Fibroblast of skin of left quadriceps (primary cell): ENCODE results near the gene MRGPRE.

Source experiments
- DNase-seq, 2 experiments: peaks; one replicate each; pipeline ENCODE4 v3.0.0-alpha.2; 2013; ENCODE audit warnings: low read depth in 2 of 2

MRGPRE gene

DNA sequence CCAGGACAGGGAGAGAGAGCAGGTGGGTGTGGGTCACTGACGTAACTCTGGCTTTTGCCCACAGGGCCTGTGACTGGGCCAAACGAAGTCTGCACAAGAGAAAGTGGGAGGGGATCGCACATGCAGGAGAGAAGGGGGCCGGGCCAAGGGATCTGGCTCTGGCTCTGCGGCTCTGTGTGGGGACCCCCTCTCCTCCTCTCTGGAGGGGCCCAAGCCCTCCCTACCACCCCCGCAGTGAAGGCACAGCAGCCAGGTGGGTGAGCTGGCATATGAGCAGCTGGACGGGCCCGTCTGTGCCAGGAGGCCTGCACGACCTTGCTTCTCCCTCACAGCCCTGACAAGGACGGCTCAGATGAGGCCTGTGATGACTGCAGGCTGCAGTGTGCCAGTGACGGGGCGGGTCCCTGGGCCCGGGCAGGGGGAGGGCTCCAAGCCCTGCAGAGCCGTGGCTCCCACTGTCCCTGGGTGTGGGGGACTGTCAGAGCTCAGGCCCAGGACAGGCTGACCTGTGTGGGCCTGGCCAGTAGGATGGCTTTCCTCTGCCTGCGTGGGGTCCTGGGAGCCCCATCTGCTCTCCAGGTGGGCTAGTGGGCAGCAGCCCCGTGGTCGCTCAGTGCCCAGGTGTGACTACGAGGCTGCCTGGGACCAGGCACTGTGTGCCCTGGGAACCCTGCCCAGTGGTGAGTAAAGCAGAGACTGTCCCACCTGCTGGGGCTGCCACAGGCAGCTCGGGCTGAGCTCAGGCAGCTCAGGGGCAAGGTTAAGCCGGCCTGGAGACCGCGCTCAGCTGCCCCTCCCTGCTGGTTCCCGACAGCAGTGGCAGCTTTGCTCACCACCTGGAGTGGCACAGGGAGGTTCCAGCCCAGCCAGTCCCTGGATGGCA, 35.8 kb downstream of the MRGPRE start:
- no peak for DNase-seq

DNA sequence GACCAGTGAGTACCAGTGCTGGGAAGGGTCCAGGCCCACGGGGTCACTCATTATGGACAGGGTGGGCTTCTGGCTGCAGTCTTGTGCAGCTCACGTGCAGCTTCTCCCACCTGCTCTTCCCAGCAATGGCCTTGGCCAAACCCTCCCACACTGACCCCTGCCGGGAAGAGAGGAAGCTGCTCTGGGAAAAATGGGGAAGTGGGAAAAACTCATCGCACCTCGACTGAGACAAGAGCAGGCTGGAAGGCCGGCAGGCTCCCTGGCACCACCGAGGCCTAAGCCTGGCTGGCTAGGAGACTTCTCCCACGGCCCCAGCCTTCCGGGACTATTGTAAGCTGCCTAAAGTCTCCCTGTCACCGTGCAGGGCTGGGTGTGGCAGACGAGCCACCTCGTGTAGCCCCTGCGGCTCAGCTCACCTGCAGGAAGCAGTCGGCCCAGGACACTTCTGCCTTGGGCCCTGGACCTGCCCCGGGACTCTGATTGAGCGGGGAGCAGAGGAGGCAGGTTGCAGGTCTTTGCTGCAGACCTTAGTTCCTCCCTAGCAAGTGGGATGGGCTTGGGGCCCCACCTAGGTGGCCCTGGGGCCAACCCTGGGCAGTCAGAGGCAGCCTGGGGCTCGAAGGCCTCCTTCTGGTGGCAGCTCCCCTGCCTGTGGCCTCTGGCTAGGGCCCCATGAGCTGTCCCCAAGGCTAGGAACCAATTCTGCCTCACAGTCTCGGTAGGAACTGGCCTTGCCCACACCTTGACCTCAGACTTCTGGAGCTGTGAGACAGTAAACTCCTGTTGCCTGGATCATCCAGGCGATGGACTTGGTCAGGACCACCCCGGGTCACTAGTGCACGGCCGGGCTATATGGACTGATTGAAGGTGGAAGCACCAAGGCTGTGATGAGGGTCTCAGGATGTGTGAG, 36.7 kb downstream of the MRGPRE start:
- DNase-seq: no peak

- no peak for DNase-seq
These were observed 38.0 kb downstream of the MRGPRE start for GRCh38 chr11:3194016-3194816.

DNA sequence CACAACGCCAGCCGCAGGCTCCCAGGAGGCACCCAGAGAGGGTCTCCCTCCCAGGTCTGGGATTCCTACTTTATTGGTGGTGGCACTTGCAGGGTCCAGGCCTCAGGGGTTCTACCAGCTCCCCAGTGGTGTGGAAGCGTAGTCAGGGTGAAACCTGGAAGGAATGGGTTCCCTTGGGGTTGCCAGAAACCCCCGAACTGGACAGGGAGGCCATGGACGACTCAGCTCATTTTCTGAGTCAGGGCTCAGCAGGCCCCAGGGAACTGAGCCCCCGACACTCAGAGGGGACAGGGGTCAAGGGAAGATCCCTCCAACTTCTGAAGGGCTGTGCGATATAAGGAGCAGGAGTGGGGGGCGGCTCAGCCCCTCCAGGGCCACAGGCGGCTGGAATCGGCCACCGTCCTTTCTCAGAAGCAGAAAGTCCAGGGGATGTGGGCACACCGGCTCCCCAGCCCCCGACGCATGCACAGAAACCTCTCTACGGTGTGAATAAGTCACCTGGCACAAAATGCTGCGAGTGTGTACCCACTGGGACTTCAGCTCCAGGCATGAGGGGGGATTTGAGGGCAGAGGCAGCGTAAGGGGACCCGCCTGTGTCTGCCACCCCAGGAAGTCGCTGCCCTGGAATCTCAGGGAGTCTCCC, 38.7 kb downstream of the MRGPRE start:
- no peak for DNase-seq

- no peak for DNase-seq
These were observed 39.5 kb downstream of the MRGPRE start for GRCh38 chr11:3192511-3193372.

DNA sequence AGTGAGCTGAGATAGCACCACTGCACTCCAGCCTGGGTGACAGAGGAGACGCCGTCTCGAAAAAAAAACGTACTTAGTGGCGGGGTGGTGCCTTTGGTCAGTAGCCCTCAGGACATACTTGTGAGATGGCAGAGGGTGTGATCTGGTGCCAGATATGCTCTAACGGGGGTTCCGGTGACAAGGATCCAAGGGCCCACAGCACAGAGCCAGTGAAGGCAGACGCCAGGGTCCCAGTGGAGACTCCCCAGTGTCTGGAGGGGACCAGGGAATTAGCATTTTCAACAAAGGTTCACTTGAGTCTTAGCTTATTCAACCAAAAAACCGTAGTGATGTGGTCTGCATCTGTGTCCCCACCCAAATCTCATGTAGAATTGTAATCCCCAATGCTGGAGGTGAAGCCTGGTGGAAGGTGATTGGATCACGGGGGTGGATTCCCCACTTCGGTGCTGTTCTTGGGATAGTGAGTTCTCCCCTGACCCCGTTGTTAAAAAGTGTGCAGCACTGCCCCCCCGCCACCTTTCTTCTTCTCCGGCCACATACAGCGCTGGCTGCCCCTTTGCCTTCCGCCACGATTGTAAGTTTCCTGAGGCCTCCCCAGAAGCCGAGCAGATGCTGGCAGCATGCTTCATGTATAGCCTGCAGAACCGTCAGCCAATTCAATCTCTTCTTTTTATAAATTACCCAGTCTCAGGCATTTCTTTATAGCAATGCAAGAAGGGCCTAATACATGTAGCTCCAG, 40.5 kb downstream of the MRGPRE start:
- DNase-seq: no peak

DNA sequence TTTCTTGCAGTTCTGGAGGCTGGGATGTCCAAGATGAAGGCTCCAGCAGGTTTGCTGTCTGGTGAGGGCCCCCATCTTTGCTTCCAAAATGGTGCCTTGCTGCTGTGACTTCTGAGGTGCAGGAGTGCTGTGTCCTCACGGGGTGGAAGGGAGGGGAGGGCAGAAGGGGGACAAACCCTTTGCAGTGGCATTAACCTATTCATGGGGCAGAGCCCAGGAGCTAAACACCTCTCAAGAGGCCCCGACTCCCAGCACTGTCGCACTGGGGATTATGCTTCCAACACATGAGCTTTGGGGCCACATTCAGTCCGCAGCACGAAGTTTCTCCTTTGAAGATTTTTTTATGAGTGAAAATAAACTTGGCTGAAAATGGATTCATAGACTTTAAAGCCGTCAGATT, 41.6 kb downstream of the MRGPRE start:
- DNase-seq: no peak

GRCh38 chr11:3189886-3190583, 42.2 kb downstream of the MRGPRE start:
- no peak for DNase-seq

DNA sequence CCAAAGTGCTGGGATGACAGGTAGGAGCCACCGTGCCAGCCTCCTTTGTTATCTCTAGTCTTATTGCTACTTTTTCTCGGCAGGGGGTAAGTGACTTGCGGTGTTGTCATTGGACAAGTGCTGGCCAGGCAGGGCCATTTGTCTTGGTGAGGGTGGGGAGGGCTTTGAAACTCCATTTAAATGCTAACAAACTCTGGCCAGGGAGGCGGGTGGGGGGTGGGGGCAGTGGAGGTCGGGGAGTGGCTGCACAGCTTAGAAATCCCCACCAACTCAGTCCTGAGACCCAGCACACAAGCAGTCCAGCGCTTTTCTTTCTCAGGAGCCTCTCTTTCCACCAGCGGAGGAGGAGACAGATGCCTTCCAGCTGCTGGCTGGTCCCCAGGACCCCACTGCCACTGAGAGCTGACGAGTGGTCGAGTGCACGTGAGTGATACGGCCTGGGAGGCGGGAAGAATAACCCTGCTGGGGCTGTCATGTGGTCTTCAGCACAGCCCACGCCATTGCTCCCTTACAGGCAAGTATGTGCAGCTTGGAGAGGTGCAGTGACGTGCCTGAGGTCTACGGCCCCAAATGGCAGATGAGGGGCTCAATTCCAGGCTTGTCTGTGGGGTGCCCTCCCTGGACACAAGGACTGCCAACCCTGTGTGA, 42.9 kb downstream of the MRGPRE start:
- DNase-seq: no peak

DNA sequence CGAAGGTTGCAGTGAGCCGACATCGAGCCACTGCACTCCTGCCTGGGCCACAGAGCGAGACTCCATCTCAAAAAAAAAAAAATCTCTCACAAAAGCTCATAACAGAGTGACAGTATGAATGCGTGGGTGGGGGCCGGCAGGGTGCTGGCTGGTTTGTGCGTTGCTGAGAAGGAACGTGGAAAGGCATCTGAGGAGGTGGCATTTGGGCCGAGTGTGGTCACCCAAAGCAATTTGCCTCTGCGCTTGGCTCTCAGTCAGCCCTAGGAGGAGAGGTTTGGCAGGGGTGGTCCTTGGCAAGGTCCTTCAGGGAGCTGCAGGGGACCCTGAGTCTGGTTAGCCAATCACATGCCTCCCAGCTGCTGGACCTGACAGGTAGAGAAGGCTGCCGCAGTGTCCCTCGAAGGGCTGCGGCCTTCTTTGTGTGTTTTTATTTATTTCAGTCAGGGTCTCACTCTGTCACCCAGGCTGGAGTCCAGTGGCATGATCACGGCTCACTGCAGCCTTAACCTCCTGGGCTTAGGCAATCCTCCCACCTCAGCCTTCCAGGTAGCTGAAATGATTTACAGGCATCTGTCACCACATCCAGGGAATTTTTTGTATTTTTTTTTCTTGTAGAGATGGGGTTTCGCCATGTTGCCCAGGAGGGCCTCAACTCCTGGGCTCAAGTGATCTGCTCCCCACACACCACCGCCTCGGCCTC, 43.6 kb downstream of the MRGPRE start:
- no peak for DNase-seq

DNA sequence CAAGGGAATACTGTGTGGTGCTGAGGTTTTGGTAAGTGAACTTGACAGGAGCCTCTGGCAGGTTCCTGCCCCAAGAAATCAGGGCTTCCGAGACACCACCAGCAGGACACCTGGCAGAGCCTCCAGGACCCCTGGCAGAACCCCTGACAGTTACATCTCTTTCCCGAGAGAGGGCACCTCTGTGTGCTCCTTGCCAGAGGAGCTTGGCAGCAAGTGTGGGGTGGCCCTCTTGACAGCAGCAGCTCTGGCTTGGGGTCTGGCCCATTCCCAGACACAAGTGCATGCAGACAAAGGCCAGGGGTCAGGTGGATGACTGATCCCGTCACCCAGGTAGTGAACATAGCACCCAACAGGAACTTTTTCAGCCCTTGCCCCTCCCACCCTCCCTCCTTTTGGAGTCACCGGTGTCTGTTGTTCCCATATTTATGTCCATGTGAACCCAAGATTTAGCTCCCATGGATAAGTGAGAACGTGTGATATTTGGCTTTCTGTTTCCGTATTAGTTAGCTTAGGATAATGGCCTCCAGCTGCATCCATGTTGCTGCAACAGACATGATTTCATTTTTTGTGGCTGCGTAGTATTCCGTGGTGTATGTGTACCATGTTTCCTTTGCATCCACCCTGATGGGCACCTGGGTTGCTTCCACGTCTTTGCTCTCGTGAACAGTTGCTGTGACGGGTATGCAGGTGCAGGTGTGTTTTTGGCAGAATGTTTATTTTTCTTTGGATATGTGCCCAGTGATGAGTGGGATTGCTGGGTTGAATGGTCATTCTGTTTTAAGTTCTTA, 45.9 kb downstream of the MRGPRE start:
- DNase-seq: no peak

DNA sequence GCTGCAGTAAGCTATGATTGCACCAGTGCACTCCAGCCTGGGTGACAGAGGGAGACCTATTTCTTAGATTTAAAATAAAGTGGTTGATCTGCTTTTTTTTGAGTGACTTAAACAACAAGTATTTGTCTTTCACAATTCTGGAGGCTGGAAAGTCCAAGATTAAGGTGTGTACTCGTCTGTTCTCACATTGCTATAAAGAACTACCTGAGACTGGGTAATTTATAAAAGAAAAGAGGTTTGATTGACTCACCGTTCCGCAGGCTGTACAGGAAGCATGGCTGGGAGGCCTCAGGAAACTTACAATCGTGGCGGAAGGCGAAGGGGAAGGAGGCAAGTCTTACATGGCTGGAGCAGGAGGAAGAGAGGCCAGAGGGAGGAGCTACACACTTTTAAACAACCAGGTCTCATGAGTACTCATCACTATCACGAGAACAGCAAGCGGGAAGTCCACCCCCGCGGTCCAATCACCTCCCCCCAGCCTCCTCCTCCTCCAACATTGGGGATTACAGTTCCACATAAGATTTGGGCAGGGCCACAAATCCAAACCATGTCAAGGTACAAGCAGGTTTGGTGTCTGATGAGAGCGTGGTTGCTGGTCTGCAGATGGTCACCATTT, 47.4 kb downstream of the MRGPRE start:
- DNase-seq: no peak

- DNase-seq: no peak
These were observed 48.7 kb downstream of the MRGPRE start for GRCh38 chr11:3183523-3183922.

GRCh38 chr11:3182462-3182852, 49.8 kb downstream of the MRGPRE start:
- no peak for DNase-seq

- DNase-seq: no peak
These were observed 50.3 kb downstream of the MRGPRE start for GRCh38 chr11:3181725-3182461.

GRCh38 chr11:3180869-3181268, 51.3 kb downstream of the MRGPRE start:
- no peak for DNase-seq
